Gastroesophageal sphincter (tissue), 4 donors: ENCODE data around the gene ACCSL. TPM values are rescaled to one million over a fixed set of nuclear protein-coding genes. Genes with fewer than 3 reads are reported as not detected.

ENCODE experiments used
- ATAC-seq: fragments of 150-250 bp; one replicate; pipeline ENCODE4 v1.9.1; 2016; ENCODE audit warnings: mild to moderate bottlenecking, moderate library complexity
- H3K27ac ChIP-seq, 4 donors: fragments of 200-600 bp; sonication (generic) in 3 of 4; 1 replicate in 3 of 4; 2 replicates in 1 of 4; pipeline ENCODE4 v1.5.1; 2016 to 2019
- H3K27me3 ChIP-seq: fragments of 200-600 bp; sonication (generic); one replicate; pipeline ENCODE4 v1.5.1; 2019
- H3K36me3 ChIP-seq, 2 donors: fragments of 200-600 bp; sonication (generic); one replicate each; pipeline ENCODE4 v1.5.1; 2019; ENCODE audit warnings: control low read depth in 1 of 2
- H3K4me1 ChIP-seq, 3 donors: fragments of 200-600 bp; sonication (generic); 1 replicate in 2 of 3; 2 replicates in 1 of 3; pipeline ENCODE4 v1.5.1; 2016 to 2019; ENCODE audit warnings: control low read depth in 2 of 3
- H3K4me3 ChIP-seq, 2 donors: fragments of 200-600 bp; sonication (generic); one replicate each; pipeline ENCODE4 v1.5.1; 2019; ENCODE audit warnings: mild to moderate bottlenecking in 1 of 2, moderate library complexity in 1 of 2
- H3K9me3 ChIP-seq, 3 donors: fragments of 200-600 bp; sonication (generic); one replicate each; pipeline ENCODE4 v1.5.1; 2017 to 2019; ENCODE audit warnings: control low read depth in 2 of 3
- EP300 ChIP-seq: sonication (generic); formaldehyde crosslinking; IDR thresholded peaks from one replicate; pipeline ENCODE4 v1.6.1; 2017; ENCODE audit warnings: antibody characterized with exemption, mild to moderate bottlenecking
- POLR2A ChIP-seq, 2 donors: fragments of 450-650 bp; IDR thresholded peaks; one replicate each; pipeline ENCODE4 v1.6.1; 2017; ENCODE audit warnings: antibody characterized with exemption in 2 of 2, mild to moderate bottlenecking in 2 of 2, moderate library complexity in 1 of 2
- POLR2AphosphoS5 ChIP-seq: sonication (generic); formaldehyde crosslinking; IDR thresholded peaks from one replicate; pipeline ENCODE4 v1.6.1; 2017; ENCODE audit warnings: antibody characterized with exemption
- WGBS, 2 donors: methylation state at CpG; one replicate each; pipeline ENCODE4 v1.1.5; 2018; ENCODE audit warnings: low coverage in 1 of 2; 5-methylcytosine and 5-hydroxymethylcytosine counted together
- total RNA-seq, 4 donors: library from RNA; depleted of rRNA; stranded (reverse); fragments of >200 nt; gene quantifications; one replicate each; pipeline ENCODE4 v1.1.0, GENCODE V29; 2016
- TF ChIP-seq, protein P1 (sequence below), 4 experiments: fragments of 200-600 bp in 2 of 4; fragments of 450-650 bp in 2 of 4; sonication (generic) in 1 of 4; IDR thresholded peaks; one replicate each; pipeline ENCODE4 v1.5.1; 2017 to 2019; ENCODE audit warnings: antibody characterized with exemption in 4 of 4, mild to moderate bottlenecking in 2 of 4, moderate library complexity in 2 of 4

The ACCSL gene
- total RNA-seq, 4 donors from 2014 or later, result not detected

DNA sequence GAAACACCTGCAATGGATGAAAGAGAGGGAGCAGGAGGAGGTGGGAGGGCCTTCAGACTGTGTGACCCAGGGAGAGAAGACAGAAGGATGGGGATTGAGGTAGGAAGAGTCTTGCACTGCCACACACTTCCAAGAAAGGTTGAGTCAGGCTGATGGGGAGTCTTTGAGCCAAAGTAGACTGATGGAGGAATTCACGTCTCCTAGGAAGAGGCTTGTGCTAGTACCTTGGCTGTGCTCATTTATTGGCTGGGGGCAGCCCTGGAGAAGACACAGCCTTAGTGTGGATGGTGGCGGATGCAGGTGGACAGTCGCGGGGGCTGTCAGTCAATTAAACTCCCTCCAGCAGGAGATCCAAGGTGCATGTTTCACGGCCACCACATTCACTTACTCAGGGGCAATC is 16.2 kb upstream of the ACCSL start:
- Histone ChIP-seq H3K4me1 (peaks cover 0 to 39% (median 3%) of the 10 kb centered on the region in 3 donors), H3K27me3 (no peaks in the 10 kb centered on the region), H3K27ac (peak overlapping the region in 3 of 4 donors; percentile 47 to 64 (median 62)), H3K36me3 (no peaks in the 10 kb centered on the region), H3K4me3 (no peak overlapping the region), H3K9me3 (no peaks in the 10 kb centered on the region)
- TF ChIP-seq EP300, result no peak
- TF ChIP-seq, protein P1, sequence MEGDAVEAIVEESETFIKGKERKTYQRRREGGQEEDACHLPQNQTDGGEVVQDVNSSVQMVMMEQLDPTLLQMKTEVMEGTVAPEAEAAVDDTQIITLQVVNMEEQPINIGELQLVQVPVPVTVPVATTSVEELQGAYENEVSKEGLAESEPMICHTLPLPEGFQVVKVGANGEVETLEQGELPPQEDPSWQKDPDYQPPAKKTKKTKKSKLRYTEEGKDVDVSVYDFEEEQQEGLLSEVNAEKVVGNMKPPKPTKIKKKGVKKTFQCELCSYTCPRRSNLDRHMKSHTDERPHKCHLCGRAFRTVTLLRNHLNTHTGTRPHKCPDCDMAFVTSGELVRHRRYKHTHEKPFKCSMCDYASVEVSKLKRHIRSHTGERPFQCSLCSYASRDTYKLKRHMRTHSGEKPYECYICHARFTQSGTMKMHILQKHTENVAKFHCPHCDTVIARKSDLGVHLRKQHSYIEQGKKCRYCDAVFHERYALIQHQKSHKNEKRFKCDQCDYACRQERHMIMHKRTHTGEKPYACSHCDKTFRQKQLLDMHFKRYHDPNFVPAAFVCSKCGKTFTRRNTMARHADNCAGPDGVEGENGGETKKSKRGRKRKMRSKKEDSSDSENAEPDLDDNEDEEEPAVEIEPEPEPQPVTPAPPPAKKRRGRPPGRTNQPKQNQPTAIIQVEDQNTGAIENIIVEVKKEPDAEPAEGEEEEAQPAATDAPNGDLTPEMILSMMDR (IDR thresholded peaks at IDR 0.05), result no peak
- TF ChIP-seq POLR2AphosphoS5, result no peak
- no peak for TF ChIP-seq POLR2A (IDR thresholded peaks at IDR 0.05)
- 70 to 95% methylated on average over 2 to 4 of the region's 5 CpGs for WGBS, 2 donors
- ATAC-seq, result no peak

DNA sequence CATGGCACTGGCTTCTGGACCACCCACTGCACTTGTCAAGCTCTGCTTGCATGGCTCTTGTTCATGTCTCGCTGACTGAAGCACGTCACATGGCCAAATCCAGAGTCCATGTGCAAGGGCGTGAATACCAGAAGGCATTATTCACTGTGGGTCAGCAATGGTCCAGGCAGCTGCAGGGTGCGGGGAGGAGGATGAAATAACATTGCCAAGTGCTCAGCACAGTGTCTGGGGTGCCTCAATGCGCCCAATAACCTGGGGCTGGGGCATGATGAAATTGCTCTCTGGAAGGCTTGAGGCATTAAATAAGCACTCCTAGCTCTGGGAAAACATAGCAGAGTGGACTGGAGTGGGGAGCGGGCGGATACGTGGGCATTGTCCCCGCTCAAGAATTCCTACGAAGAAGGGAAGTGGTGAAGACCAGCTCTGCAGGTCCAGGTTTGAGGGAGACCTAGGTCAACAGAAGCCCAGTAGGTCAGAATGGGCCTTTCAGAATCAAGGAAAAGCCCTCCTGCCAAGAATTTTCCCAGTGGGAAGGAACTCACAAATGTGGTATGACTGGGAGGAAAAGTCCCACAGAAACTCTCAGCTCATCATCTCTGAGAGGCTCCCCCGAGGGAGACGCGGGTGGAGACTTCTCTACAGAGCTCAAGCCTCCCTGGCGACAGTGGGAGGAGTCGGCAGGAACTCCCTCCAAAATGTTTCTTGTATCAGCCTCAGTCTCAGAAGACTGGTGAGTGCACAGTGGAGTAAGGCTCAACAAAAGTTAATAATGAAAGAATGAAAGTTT is 15.3 kb upstream of the ACCSL start:
- peak; percentile 27 for TF ChIP-seq POLR2AphosphoS5
- no peak for TF ChIP-seq EP300
- Histone ChIP-seq H3K9me3 (no peaks in the 10 kb centered on the region), H3K27me3 (no peaks in the 10 kb centered on the region), H3K27ac (peak overlapping the region in 3 of 4 donors; percentile 15 to 33 (median 30)), H3K4me3 (no peak overlapping the region), H3K36me3 (no peaks in the 10 kb centered on the region), H3K4me1 (peaks cover 0 to 48% (median 7%) of the 10 kb centered on the region in 3 donors)
- ATAC-seq, result no peak
- 52 to 69% methylated on average over 6 to 11 of the region's 15 CpGs for WGBS, 2 donors

DNA sequence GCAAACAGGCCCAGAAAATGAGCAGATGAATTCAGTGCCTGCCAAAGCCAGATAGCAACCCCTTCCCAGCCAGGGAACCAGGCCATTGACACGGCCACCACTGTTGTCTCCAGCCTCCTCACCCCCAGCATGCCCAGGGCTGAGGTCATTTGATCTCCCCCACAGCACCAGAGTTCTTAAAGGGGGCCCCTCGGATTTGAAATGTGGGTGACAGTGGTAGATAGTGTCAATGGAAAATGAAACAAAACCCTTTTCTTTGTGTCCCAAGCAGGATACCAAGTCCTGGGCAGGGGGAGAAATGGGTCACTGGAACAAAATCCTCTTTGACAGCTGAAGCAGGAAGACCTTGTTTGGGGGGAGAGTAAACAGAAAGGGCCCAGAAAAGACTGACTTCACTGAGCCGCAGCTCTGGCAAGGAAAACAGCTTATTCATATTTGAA is 14.3 kb upstream of the ACCSL start:
- H3K36me3 ChIP-seq, result no peaks in the 10 kb centered on the region
- TF ChIP-seq POLR2A (IDR thresholded peaks at IDR 0.05), result no peak
- no peak for TF ChIP-seq POLR2AphosphoS5
- TF ChIP-seq, protein P1 (IDR thresholded peaks at IDR 0.05), result no peak
- TF ChIP-seq EP300, result no peak
- H3K9me3 ChIP-seq, result no peaks in the 10 kb centered on the region
- H3K27me3 ChIP-seq, result no peaks in the 10 kb centered on the region
- ATAC-seq, result no peak
- peaks cover 0 to 49% (median 7%) of the 10 kb centered on the region in 3 donors for H3K4me1 ChIP-seq
- WGBS, 2 donors, result 60% methylated on average over 2 of the region's 3 CpGs; no CpG with 5 or more reads in 1 of the 2 donors
- H3K4me3 ChIP-seq, result no peak overlapping the region
- peak overlapping the region in 2 of 4 donors; percentile 9 to 31 for H3K27ac ChIP-seq

DNA sequence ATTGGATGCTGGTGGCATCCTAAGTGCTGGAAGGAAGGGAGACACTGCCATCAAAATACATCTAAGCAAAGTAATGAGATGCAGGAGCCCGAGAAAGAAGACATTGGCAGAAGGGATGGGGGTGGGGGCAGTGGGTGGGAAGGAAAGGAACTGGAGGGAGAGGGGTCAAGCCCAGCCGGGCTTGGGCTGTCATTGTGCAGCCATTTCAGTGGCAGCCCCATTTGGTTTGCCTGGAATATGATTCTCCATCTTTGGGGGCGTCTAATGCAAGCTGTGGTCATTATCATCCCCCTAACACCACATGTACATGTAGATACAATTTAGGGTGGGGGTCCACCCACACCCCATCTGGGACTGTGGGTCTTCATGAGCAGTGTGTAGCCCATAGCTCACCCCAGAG is 13.9 kb upstream of the ACCSL start:
- H3K27ac ChIP-seq, result peak overlapping the region in 1 of 4 donors; percentile 9
- TF ChIP-seq, protein P1 (IDR thresholded peaks at IDR 0.05), result no peak
- no peak for TF ChIP-seq EP300
- no peak for TF ChIP-seq POLR2A (IDR thresholded peaks at IDR 0.05)
- TF ChIP-seq POLR2AphosphoS5, result no peak
- 56% methylated on average over 2 to 3 of the region's 3 CpGs for WGBS, 2 donors

DNA sequence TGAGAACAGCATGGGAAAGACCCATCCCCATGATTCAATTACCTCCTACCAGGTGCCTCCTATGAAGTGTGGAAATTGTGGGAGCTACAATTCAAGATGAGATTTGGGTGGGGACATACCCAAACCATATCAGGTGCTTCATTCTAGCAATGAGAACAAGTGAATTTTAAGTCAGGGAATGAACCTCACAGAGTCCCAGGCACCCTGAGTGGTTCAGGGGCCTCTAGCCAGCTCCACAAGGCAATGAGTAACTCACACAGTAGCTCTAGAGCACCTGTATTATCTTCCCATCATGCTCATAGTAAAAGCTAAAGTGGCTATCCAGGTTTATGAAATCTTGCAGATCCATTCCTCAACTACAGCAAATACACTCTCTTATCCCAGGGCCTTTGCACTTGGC is 13.1 kb upstream of the ACCSL start:
- Histone ChIP-seq H3K4me3 (no peak overlapping the region), H3K4me1 (peaks cover 0 to 49% (median 7%) of the 10 kb centered on the region in 3 donors), H3K27ac (no peak overlapping the region), H3K27me3 (no peaks in the 10 kb centered on the region), H3K9me3 (no peaks in the 10 kb centered on the region), H3K36me3 (no peaks in the 10 kb centered on the region)
- ATAC-seq, result no peak
- TF ChIP-seq, protein P1 (IDR thresholded peaks at IDR 0.05), result no peak
- TF ChIP-seq POLR2AphosphoS5 (no peak), EP300 (no peak), POLR2A (IDR thresholded peaks at IDR 0.05) (no peak)

More for the DNA sequence above, 13.9 kb upstream of the ACCSL start:
- Histone ChIP-seq H3K4me3 (no peak overlapping the region), H3K9me3 (no peaks in the 10 kb centered on the region), H3K36me3 (no peaks in the 10 kb centered on the region), H3K27me3 (no peaks in the 10 kb centered on the region), H3K4me1 (peaks cover 0 to 49% (median 7%) of the 10 kb centered on the region in 3 donors)
- no peak for ATAC-seq
